T-helper 2 cell (primary cell): ENCODE data around the gene KLHL41.
A peak's percentile ranks its signal among the peaks of the same experiment; 100 is the strongest.
"Not testable (repeated sequence)": the region's sequence is repeated elsewhere in the genome, so short reads cannot be mapped to it uniquely, and the experiment has no call there.

Source experiments
- DNase-seq, 5 experiments: peaks; one replicate each; pipeline versions ENCODE4 v3.0.0 to v3.0.0-alpha.2; 2012 to 2022

The KLHL41 gene

GRCh38 chr2:169510496-169510895 lies 994 bp downstream of the KLHL41 start:
- no peak for DNase-seq

DNA sequence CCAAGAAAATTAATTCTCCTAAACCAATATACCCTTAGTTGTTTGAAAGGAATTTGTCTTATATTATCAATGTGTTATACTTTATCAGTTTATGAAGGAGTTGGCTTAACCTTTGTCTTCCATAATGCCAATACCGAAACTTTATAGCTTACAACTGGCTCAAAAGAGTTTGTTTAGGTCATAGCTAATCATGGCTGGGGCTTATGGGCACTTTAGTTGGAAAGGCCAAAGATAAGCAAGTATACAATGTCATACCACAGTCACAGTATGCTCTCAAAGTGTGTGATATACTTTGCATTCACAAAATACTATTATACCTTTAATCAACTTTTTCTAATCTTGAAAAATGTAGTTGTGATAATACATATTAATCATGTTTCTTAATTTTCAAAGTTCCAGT lies 2.3 kb downstream of the KLHL41 start:
- DNase-seq: no peak

DNA sequence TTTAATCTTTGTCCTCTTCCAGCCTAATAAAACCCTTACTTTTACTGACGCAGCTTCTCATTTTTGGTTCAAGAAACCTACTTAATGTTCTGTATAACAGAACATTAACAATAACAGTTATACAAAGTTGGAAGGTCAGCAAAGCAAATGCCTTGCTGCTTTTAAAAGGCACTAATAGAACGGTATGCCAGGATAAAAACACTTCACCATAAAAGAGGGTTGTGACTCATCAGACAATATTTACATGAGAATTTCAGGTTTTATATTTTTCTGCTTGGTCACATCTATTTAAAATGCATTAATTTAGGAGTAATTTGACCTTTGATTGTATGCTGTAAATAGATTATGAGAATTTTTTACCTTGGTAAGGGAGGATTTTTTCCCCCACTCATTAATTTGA lies 3.0 kb downstream of the KLHL41 start:
- DNase-seq: no peak

DNA sequence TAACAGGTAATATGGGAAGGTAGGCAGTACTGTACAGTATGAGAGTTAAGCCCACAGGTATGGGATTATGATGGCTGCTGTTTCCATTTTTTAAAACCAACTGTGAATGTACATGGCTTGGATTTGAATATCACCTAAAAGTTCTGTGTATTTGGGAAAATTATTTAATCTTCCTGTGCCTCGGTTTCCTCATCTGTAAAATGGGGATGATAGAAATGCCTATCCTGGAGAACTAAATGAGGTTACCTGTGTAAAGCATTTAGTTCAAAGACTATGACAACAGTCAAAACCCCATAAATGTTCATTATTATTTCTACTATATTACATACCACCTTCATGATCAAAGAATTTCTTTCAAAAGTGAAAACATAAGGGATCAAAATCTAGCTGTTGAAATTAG lies 3.6 kb downstream of the KLHL41 start:
- no peak for DNase-seq

DNA sequence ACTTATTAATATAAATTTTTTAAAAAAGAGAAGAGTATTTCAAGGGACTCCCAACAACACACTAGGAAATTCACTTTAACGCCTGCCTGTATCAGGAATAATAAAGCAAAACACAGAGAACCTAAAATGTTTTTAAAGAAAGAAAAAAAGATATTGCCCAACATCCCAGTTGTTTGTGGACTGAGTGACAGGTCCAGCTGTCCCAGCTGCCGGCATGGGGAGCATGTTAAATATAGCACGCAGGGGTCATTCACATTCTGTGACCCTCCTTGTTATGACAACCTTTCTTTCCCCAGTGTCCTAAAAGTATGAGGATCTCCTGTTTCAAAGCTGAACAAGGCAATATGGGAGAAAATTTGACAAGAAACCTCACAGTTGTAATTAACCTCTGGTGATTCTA lies 4.4 kb downstream of the KLHL41 start:
- no peak for DNase-seq

DNA sequence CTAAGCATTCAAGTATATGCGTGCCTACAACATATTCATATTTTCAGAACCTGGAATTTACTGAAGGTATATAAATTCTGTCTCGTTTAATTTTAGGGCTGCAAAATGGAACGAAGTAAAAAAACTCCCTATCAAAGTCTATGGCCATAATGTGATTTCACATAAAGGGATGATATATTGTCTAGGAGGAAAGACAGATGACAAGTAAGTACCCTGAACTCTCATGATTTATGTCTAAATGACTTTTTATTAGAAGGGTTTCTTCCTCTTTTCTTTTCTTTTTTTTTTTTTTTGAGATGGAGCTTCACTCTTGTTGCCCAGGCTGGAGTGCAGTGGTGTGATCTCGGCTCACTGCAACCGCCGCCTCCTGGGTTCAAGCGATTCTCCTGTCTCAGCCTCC lies 5.3 kb downstream of the KLHL41 start:
- DNase-seq: not testable (repeated sequence)

- not testable (repeated sequence) for DNase-seq
Observed at GRCh38 chr2:169516488-169516995, 7.0 kb downstream of the KLHL41 start.

GRCh38 chr2:169520896-169521295 lies 11.4 kb downstream of the KLHL41 start:
- DNase-seq: no peak

DNA sequence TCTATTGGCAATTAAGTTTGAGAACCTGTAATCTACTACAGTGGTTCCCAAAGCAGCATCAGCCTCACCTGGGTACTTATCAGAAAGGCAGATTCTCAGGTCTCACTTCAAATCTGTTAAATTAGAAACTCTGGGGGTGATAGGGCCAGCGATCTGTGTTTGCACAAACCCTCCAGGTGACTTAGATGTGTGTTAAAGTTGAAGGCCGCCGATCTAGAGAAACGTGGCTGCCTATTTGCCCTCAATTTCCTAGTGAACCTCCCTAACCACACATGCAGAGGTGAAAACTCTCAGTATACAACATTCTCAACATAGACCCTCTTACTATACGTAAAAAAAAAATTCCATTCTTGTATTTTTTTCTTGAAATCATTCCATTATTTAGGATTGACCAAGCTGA lies 14.2 kb downstream of the KLHL41 start:
- DNase-seq: no peak

GRCh38 chr2:169525434-169525833 lies 15.9 kb downstream of the KLHL41 start:
- no peak for DNase-seq

DNA sequence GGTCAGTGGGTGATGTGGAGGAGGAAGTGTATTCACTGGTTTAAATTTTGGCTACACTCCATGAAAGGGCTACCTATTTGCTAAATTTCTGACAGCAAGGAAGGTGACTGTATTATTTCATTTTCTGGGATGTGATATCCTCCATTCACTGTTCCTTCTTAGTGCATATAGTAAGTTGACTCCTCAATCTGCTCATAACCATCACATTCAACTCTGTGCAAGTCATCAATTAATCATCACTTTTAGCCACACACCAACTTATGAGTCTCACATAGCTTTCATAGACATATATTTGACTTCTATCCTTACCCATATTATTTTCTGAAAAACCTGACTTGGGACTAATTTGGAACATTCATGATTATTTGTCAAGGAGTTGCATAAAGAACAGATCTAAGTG lies 16.9 kb downstream of the KLHL41 start:
- DNase-seq: no peak

- peak; percentile 27 to 75 (median 58) for DNase-seq
Observed at GRCh38 chr2:169528271-169528701, 18.8 kb downstream of the KLHL41 start.

DNA sequence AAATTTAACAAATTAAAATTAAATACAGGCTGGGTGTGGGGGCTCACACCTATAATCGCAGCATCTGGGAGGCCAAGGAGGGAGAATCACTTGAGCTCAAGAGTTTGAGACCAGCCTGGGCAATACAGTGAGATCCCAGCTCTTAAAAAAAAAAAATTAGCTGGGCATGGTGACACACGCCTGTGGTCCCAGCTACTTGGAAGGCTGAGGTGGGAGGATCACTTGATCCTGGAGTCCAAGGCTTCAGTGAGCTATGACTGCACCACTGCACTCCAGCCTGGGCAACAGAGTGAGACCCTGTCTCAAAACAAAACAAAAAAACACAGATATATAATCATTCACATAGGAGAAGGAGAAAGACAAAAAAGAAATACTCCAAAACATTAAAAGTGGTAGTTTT lies 30.0 kb downstream of the KLHL41 start:
- not testable (repeated sequence) for DNase-seq

- DNase-seq: no peak
Observed at GRCh38 chr2:169540146-169540545, 30.6 kb downstream of the KLHL41 start.

DNA sequence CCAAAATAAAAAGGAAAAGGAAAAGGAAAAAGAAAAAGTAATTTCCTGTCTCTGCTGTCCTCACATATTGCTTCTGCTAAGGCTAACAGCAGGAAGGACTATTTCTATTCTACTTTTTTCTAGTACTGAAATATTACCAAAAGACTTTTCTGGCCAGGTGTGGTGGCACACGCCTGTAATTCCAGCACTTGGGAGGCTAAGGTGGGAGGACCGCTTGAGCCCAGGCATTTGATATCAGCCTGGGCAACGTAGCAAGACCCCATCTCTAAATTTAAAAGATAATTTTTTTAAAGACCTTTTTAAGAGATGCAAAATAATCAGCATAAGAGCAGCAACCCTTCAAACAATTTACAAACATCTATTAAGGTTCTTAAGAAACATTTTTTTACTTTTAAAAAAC lies 32.9 kb downstream of the KLHL41 start:
- DNase-seq: no peak

- no peak for DNase-seq
Observed at GRCh38 chr2:169546756-169547155, 37.3 kb downstream of the KLHL41 start.

DNA sequence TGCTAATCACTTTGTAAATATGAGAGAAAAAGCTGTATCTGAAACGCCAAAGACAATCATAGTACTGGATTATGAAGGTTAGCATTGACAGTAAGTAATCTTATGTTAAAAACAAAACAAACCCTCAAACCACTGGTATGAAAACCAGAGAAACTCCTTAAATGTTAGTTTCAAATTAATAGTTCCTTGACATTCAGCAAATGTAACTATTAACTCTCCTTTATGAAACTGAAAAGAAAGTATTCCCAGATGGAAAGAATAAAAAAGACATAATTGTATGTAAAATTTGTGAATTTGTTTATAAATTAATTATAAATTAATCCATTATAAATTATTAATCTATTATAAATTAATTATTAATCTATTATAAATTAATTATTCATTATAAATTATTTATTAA lies 51.9 kb downstream of the KLHL41 start:
- no peak for DNase-seq

DNA sequence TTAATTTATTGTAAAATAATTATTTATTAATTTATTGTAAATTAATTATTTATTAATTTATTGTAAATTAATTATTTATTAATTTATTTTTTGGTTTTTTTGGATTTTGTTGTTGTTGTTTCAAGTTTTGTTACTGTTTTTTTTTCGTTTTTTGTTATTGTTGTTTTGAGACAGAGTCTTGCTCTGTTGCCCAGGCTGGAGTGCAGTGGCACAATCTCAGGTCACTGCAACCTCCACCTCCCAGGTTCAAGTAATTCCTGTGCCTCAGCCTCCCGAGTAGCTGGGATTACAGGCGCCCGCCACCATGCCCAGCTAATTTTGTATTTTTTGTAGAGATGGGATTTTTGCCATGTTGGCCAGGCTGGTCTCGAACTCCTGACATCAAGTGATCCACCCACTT lies 52.6 kb downstream of the KLHL41 start:
- not testable (repeated sequence) for DNase-seq

GRCh38 chr2:169562519-169562918 lies 53.0 kb downstream of the KLHL41 start:
- DNase-seq: no peak

GRCh38 chr2:169565686-169566085 lies 56.2 kb downstream of the KLHL41 start:
- no peak for DNase-seq

DNA sequence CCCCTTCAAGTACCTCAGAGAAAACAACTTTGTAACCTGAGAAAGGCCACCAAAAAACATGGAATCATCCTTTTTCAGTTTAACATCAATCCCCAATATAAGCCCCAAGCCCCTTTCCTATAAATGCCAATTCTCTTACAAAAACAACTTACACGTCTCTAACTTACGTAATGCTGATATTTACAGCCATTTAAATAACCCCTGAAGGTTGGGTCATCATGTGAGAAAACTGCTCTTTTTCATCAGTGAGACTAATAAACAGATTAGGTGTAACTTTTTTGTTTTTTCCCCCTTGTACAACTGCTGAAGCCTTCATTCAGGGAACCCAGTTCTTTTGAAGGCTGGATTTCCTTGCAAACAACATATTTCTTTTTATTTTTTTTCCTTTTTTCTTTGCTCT lies 60.4 kb downstream of the KLHL41 start:
- no peak for DNase-seq

DNA sequence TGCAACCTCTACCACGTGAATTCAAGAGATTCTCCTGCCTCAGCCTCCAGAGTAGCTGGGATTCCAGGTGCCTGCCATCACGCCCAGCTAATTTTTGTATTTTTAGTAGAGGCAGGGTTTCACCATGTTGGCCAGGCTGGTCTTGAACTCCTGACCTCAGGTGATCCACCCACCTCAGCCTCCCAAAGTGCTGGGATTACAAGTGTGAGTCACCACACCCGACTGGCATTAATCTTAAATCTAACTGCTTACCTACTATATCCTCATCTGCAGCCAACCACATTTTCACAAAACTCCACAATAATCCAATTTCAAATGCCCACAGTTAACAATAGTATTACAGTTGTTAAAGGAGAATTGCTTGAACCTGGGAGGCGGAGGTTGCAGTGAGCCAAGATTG lies 61.2 kb downstream of the KLHL41 start:
- DNase-seq: not testable (repeated sequence)

DNA sequence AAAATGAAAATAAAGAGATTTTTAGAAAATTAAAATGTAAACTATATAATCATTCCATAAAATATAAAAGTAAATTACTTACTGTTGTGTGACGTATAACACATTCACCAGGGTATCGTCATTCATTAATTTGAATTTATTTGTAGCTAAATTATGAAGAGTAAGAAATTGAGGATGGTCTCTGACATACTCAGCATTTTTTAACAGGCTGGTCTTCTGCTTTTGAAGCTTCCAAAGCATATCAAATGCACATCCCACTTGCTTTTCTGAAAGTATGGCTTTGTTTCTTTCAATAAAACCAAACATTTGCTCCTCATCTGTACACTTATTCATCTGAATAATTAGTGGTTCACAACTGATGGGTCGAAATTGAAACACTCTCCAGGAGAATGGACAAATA lies 62.1 kb downstream of the KLHL41 start:
- DNase-seq: no peak

GRCh38 chr2:169572189-169572588 lies 62.7 kb downstream of the KLHL41 start:
- DNase-seq: no peak

- no peak for DNase-seq
Observed at GRCh38 chr2:169572821-169573159, 63.3 kb downstream of the KLHL41 start.
